HG03103 (cell line): Measurements from ENCODE around the gene MMP25.
"Not testable (repeated sequence)": the region's sequence is repeated elsewhere in the genome, so short reads cannot be mapped to it uniquely, and the experiment has no call there.

Experiments used
- ATAC-seq: cut with Tn5 transposase; IDR thresholded peaks from one replicate; pipeline ENCODE4 v1.9.1; 2021; ENCODE audit warnings: low read depth; ENCODE audit not compliant: unreplicated experiment

Gene MMP25

GRCh38 chr16:3028716-3029319 is 17.5 kb upstream of the MMP25 start:
- ATAC-seq, result no peak

GRCh38 chr16:3029491-3030221 is 16.7 kb upstream of the MMP25 start:
- ATAC-seq, result no peak

GRCh38 chr16:3030222-3031212 is 15.8 kb upstream of the MMP25 start:
- no peak for ATAC-seq

GRCh38 chr16:3032624-3033023 is 13.7 kb upstream of the MMP25 start:
- ATAC-seq, result no peak

GRCh38 chr16:3035289-3035971 is 10.9 kb upstream of the MMP25 start:
- no peak for ATAC-seq

- no peak for ATAC-seq
These were observed 10.2 kb upstream of the MMP25 start for GRCh38 chr16:3035972-3036725.

- no peak for ATAC-seq
These were observed 9.5 kb upstream of the MMP25 start, which contains the start of gene BICDL2 for GRCh38 chr16:3036726-3037315. Gene BICDL2 (minus strand): TSS chr16:3036944. CDS start chr16:3035496, 1,448 bp downstream.

GRCh38 chr16:3038256-3038655 is 8.1 kb upstream of the MMP25 start:
- no peak for ATAC-seq

- ATAC-seq, result no peak
These were observed 7.5 kb upstream of the MMP25 start for GRCh38 chr16:3038896-3039295.

GRCh38 chr16:3042376-3042775 is 4.0 kb upstream of the MMP25 start:
- no peak for ATAC-seq

- ATAC-seq, result no peak
These were observed 1.7 kb upstream of the MMP25 start for GRCh38 chr16:3044708-3045107.

GRCh38 chr16:3046641-3047386 is 453 bp downstream of the MMP25 start:
- ATAC-seq, result no peak

- no peak for ATAC-seq
These were observed 993 bp downstream of the MMP25 start for GRCh38 chr16:3047387-3047720.

GRCh38 chr16:3049921-3050481 is 3.6 kb downstream of the MMP25 start:
- ATAC-seq, result no peak

GRCh38 chr16:3050487-3050886 is 4.1 kb downstream of the MMP25 start:
- ATAC-seq, result no peak

- ATAC-seq, result no peak
These were observed 4.6 kb downstream of the MMP25 start for GRCh38 chr16:3051009-3051408.

- ATAC-seq, result no peak
These were observed 5.1 kb downstream of the MMP25 start for GRCh38 chr16:3051494-3051893.

- not testable (repeated sequence) for ATAC-seq
These were observed 6.4 kb downstream of the MMP25 start for GRCh38 chr16:3052571-3053329.
